Testis (tissue), 3 donors: ENCODE results near the gene LCK. TPM values are rescaled to one million over a fixed set of nuclear protein-coding genes. Genes with fewer than 3 reads are reported as not detected.

ENCODE experiments used
- DNase-seq: peaks from one replicate; pipeline ENCODE4 v3.0.0-alpha.2; 2019
- H3K27ac ChIP-seq, 2 donors: fragments of 200-600 bp; sonication (generic); one replicate each; pipeline ENCODE4 v1.5.1; 2019
- H3K27me3 ChIP-seq: fragments of 200-600 bp; sonication (generic); one replicate; pipeline ENCODE4 v1.5.1; 2019
- H3K36me3 ChIP-seq: fragments of 200-600 bp; sonication (generic); one replicate; pipeline ENCODE4 v1.5.1; 2017; ENCODE audit warnings: low read depth; ENCODE audit errors: missing control alignments
- H3K4me1 ChIP-seq: fragments of 200-600 bp; sonication (generic); one replicate; pipeline ENCODE4 v1.5.1; 2019
- H3K4me3 ChIP-seq, 2 donors: fragments of 200-600 bp; sonication (generic); one replicate each; pipeline ENCODE4 v1.5.1; 2017 to 2019
- H3K9me3 ChIP-seq: fragments of 200-600 bp; sonication (generic); one replicate; pipeline ENCODE4 v1.5.1; 2017
- CTCF ChIP-seq, 3 experiments: fragments of 450-650 bp in 2 of 3; fragments of 200-600 bp in 1 of 3; sonication (generic) in 1 of 3; IDR thresholded peaks; one replicate each; pipeline ENCODE4 v1.5.1; 2016 to 2019; ENCODE audit warnings: antibody characterized with exemption in 3 of 3, mild to moderate bottlenecking in 2 of 3, moderate library complexity in 1 of 3
- POLR2A ChIP-seq: fragments of 450-650 bp; IDR thresholded peaks from one replicate; pipeline ENCODE4 v1.6.1; 2017; ENCODE audit warnings: antibody characterized with exemption, mild to moderate bottlenecking, moderate library complexity
- WGBS, 2 donors: methylation state at CpG; one replicate each; pipeline ENCODE4 v1.1.5; 2018; 5-methylcytosine and 5-hydroxymethylcytosine counted together
- intact Hi-C: fragments of 100-400 bp; cut with DNase I; formaldehyde crosslinking; loops from one replicate; pipeline ENCODE4 v1.15.1; 2023; ENCODE audit warnings: low total_unique reads
- polyA plus RNA-seq: library from polyadenylated mRNA; stranded (reverse); fragments of 350-450 nt; fragmentation: Illumina TruSeq; extraction: RNeasy Lipid Tissue Mini Kit (QIAGEN cat#74804); gene quantifications from one replicate; pipeline ENCODE4 v1.2.3, GENCODE V29; 2014; ENCODE audit warnings: low read depth, low replicate concordance; ENCODE audit not compliant: insufficient read depth
- total RNA-seq, 2 donors: library from RNA; depleted of rRNA; stranded (reverse); fragments of >200 nt; gene quantifications; one replicate each; pipeline ENCODE4 v1.2.3, GENCODE V29; 2016

The LCK gene
- total and polyA plus RNA-seq, 3 donors from 2014 or later = 0.79 to 4.3 (median 3.2) TPM

- intact Hi-C loops = no loop called here
- no peaks in the 10 kb centered on the region for H3K9me3 ChIP-seq
- H3K27ac ChIP-seq = no peak overlapping the region
- no peaks in the 10 kb centered on the region for H3K27me3 ChIP-seq
- H3K36me3 ChIP-seq = no peaks in the 10 kb centered on the region
- H3K4me3 ChIP-seq = no peak overlapping the region
- whole genome bisulfite sequencing, 2 donors = 89 to 92% methylated on average over 4 of the region's 4 CpGs
- no peak for DNase-seq
- H3K4me1 ChIP-seq = peaks cover 25% of the 10 kb centered on the region
- TF ChIP-seq POLR2A = no peak
- no peak for TF ChIP-seq CTCF (IDR thresholded peaks at IDR 0.05)
These were observed 26.8 kb upstream of the LCK start for GRCh38 chr1:32224285-32224684.

GRCh38 chr1:32228771-32229170 lies 22.3 kb upstream of the LCK start:
- H3K36me3 ChIP-seq = no peaks in the 10 kb centered on the region
- no peaks in the 10 kb centered on the region for H3K27me3 ChIP-seq
- DNase-seq = no peak
- H3K27ac ChIP-seq = no peak overlapping the region
- intact Hi-C loops = no loop called here
- H3K9me3 ChIP-seq = no peaks in the 10 kb centered on the region
- no peak for TF ChIP-seq POLR2A
- no peak for TF ChIP-seq CTCF (IDR thresholded peaks at IDR 0.05)
- H3K4me3 ChIP-seq = no peak overlapping the region
- peaks cover 2% of the 10 kb centered on the region for H3K4me1 ChIP-seq
- 71 to 83% methylated on average over 3 of the region's 3 CpGs for WGBS, 2 donors

GRCh38 chr1:32231843-32232432 lies 19.1 kb upstream of the LCK start:
- TF ChIP-seq POLR2A = no peak
- no peak for TF ChIP-seq CTCF (IDR thresholded peaks at IDR 0.05)
- WGBS, 2 donors = 75 to 83% methylated on average over 5 of the region's 5 CpGs

GRCh38 chr1:32232558-32233304 lies 18.3 kb upstream of the LCK start:
- intact Hi-C loops = no loop called here
- Histone ChIP-seq H3K36me3 (no peaks in the 10 kb centered on the region), H3K27me3 (no peaks in the 10 kb centered on the region), H3K4me1 (peaks cover 30% of the 10 kb centered on the region), H3K4me3 (no peak overlapping the region), H3K9me3 (no peaks in the 10 kb centered on the region), H3K27ac (no peak overlapping the region)
- WGBS, 2 donors = 87 to 92% methylated on average over 8 of the region's 8 CpGs
- TF ChIP-seq CTCF (IDR thresholded peaks at IDR 0.05) (no peak), POLR2A (no peak)
- DNase-seq = no peak

More at GRCh38 chr1:32231843-32232432, 19.1 kb upstream of the LCK start:
- Histone ChIP-seq H3K4me1 (peaks cover 28% of the 10 kb centered on the region), H3K36me3 (no peaks in the 10 kb centered on the region), H3K4me3 (no peak overlapping the region), H3K9me3 (no peaks in the 10 kb centered on the region), H3K27me3 (no peaks in the 10 kb centered on the region), H3K27ac (no peak overlapping the region)
- intact Hi-C loops = no loop called here
- DNase-seq = no peak

GRCh38 chr1:32234792-32235191 lies 16.3 kb upstream of the LCK start:
- no peaks in the 10 kb centered on the region for H3K36me3 ChIP-seq
- TF ChIP-seq POLR2A (no peak), CTCF (IDR thresholded peaks at IDR 0.05) (no peak)
- peak; percentile 71 for DNase-seq

More at GRCh38 chr1:32234792-32235191, 16.3 kb upstream of the LCK start:
- peak overlapping the region; percentile 87 to 92 for H3K27ac ChIP-seq
- H3K27me3 ChIP-seq = no peaks in the 10 kb centered on the region
- intact Hi-C loops = no loop called here
- H3K4me3 ChIP-seq = no peak overlapping the region
- 40 to 72% methylated on average over 2 to 7 of the region's 7 CpGs for WGBS, 2 donors
- peaks cover 38% of the 10 kb centered on the region for H3K4me1 ChIP-seq
- H3K9me3 ChIP-seq = no peaks in the 10 kb centered on the region
